Osteocyte (in vitro differentiated cells): ENCODE measurements around the gene COPA. TPM values are rescaled to one million over a fixed set of nuclear protein-coding genes. Genes with fewer than 3 reads are reported as not detected.

Experiments used
- DNase-seq: peaks from one replicate; pipeline ENCODE4 v3.0.0; 2021; ENCODE audit warnings: mixed read lengths; ENCODE audit not compliant: unreplicated experiment; ENCODE audit errors: extremely low spot score
- H3K27ac Mint-ChIP-seq: one replicate; pipeline ENCODE4 v1.8.0; 2021; ENCODE audit warnings: mild to moderate bottlenecking, mixed read lengths; ENCODE audit not compliant: unreplicated experiment
- H3K27me3 Mint-ChIP-seq: one replicate; pipeline ENCODE4 v1.8.0; 2021; ENCODE audit warnings: mixed read lengths; ENCODE audit not compliant: unreplicated experiment
- H3K36me3 Mint-ChIP-seq: one replicate; pipeline ENCODE4 v1.8.0; 2021; ENCODE audit warnings: mixed read lengths; ENCODE audit not compliant: unreplicated experiment
- H3K4me1 Mint-ChIP-seq: one replicate; pipeline ENCODE4 v1.8.0; 2021; ENCODE audit warnings: mixed read lengths; ENCODE audit not compliant: unreplicated experiment
- H3K4me3 Mint-ChIP-seq: one replicate; pipeline ENCODE4 v1.8.0; 2021; ENCODE audit warnings: mild to moderate bottlenecking, moderate library complexity, mixed read lengths; ENCODE audit not compliant: unreplicated experiment
- H3K9me3 Mint-ChIP-seq: one replicate; pipeline ENCODE4 v1.8.0; 2021; ENCODE audit warnings: mixed read lengths; ENCODE audit not compliant: unreplicated experiment
- CTCF ChIP-seq: fragments of 200-600 bp; sonication (generic); IDR thresholded peaks from 2 replicates; pipeline ENCODE4 v1.5.0; 2021; ENCODE audit warnings: antibody characterized with exemption, mild to moderate bottlenecking, moderate library complexity
- total RNA-seq: library from RNA; stranded (reverse); gene quantifications from 2 replicates; pipeline ENCODE4 v1.2.1, GENCODE V29; 2021

COPA gene
- total RNA-seq, 1 donor from 2014 or later = 241 TPM

DNA sequence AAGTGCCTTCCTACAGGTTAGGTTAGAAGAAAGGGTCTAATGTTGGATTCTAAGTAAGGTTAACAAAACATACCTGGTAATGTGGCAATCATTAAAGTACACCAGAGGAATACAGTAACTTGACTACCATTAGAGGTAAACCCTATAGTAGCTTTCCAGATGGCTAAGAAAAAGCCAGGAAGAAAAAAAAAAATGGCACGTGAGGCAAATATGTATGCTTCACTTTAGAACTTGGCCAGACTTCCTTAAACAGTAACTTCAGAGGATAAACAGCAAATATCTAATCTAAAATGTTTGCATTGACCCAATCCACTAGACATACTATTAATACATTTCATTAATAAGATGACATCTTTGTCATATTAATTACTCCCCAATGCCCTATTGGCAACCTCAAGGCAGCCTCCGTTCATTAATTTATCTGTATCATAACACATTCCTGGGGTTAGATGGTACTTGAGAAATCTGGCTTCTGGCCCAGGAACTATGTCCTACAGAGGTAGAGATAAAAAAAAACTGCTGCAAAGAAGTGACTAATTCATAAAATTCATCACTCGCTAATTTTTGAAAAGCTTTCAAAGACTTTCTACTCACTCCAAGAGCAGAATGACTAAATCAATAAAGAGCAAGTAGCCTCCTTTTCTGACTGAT, 86.5 kb downstream of the COPA start:
- no peak for TF ChIP-seq CTCF
- H3K9me3 Mint-ChIP-seq = no peaks in the 10 kb centered on the region
- no peak overlapping the region for H3K4me3 Mint-ChIP-seq
- H3K27me3 Mint-ChIP-seq = no peaks in the 10 kb centered on the region
- DNase-seq = no peak
- no peak overlapping the region for H3K27ac Mint-ChIP-seq
- peaks cover 45% of the 10 kb centered on the region for H3K4me1 Mint-ChIP-seq
- peaks cover 2% of the 10 kb centered on the region for H3K36me3 Mint-ChIP-seq

DNA sequence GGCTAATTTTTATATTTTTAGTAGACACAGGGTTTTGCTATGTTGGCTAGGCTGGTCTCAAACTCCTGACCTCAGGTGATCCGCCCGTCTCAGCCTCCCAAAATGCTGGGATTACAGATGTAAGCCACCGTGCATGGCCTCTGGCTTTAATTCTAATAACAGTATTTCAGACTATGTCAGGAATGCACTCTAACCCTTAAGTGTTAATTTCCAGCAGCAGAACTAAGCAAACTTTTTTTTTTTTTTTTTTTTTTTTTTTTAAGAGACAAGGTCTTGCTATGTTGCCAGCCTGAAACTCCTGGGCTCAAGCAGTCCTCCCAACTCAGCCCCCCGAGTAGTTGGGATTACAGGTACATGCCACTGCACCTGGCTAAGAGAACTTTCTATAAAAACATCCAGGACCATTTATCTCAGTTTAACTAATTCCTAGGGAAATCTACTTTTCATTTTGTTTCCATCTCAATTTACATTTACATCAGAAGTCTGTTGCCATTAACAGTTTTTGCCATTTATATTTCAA, 87.2 kb downstream of the COPA start:
- Mint-ChIP-seq H3K27me3 (no peaks in the 10 kb centered on the region), H3K36me3 (peaks cover 5% of the 10 kb centered on the region), H3K4me3 (no peak overlapping the region), H3K4me1 (peaks cover 38% of the 10 kb centered on the region), H3K27ac (no peak overlapping the region), H3K9me3 (no peaks in the 10 kb centered on the region)
- TF ChIP-seq CTCF = no peak
- no peak for DNase-seq

- H3K27ac Mint-ChIP-seq = peak overlapping the region; percentile 6
- peaks cover 22% of the 10 kb centered on the region for H3K4me1 Mint-ChIP-seq
- peak; percentile 83 for TF ChIP-seq CTCF
- H3K4me3 Mint-ChIP-seq = no peak overlapping the region
- H3K27me3 Mint-ChIP-seq = no peaks in the 10 kb centered on the region
- H3K36me3 Mint-ChIP-seq = peaks cover 7% of the 10 kb centered on the region
- no peaks in the 10 kb centered on the region for H3K9me3 Mint-ChIP-seq
- DNase-seq = no peak
Observed at GRCh38 chr1:160251687-160252526, 91.1 kb downstream of the COPA start.

DNA sequence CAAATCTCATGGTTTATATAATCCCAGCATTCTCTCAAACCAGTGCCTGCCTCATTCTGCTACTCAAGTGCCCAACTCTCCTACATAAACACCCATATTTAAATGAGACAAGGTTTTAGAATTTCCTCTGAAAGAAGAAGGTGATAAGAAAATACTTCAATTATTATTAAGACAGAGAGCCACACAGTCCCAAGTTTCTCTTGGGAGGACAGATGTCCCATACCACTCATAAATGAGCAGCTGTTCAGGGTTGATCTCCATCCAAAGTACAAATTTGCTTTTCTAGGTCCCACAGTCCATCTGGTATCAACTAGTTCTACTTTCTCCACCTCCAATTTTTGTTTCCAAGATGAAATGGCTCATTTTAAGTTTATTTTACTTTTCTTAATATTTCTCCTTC, 92.0 kb downstream of the COPA start:
- Mint-ChIP-seq H3K4me3 (no peak overlapping the region), H3K4me1 (peaks cover 20% of the 10 kb centered on the region), H3K36me3 (peaks cover 7% of the 10 kb centered on the region), H3K9me3 (no peaks in the 10 kb centered on the region), H3K27me3 (no peaks in the 10 kb centered on the region), H3K27ac (peak overlapping the region; percentile 14)
- DNase-seq = no peak
- TF ChIP-seq CTCF = no peak

- H3K4me1 Mint-ChIP-seq = peaks cover 39% of the 10 kb centered on the region
- H3K27ac Mint-ChIP-seq = no peak overlapping the region
- no peak for TF ChIP-seq CTCF
- DNase-seq = no peak
- H3K36me3 Mint-ChIP-seq = peaks cover 8% of the 10 kb centered on the region
- no peaks in the 10 kb centered on the region for H3K27me3 Mint-ChIP-seq
- no peaks in the 10 kb centered on the region for H3K9me3 Mint-ChIP-seq
- H3K4me3 Mint-ChIP-seq = no peak overlapping the region
Observed at GRCh38 chr1:160247053-160247452, 96.0 kb downstream of the COPA start.
